Panc1 (cell line): ENCODE results near the gene DCAF15.

Experiments
- POLR2AphosphoS5 ChIP-seq: IDR thresholded peaks from 2 replicates; pipeline ENCODE4 v1.6.1; 2012; ENCODE audit warnings: mild to moderate bottlenecking, low read depth, low read length, moderate library complexity
- TCF7L2 ChIP-seq: IDR thresholded peaks from 2 replicates; pipeline ENCODE4 v1.6.1; 2011; ENCODE audit warnings: mild to moderate bottlenecking, low read depth, low read length, inconsistent platforms
- TF ChIP-seq, protein P1 (sequence below): fragments of 450-650 bp; IDR thresholded peaks from 2 replicates; pipeline ENCODE4 v1.5.1; 2017; ENCODE audit warnings: mild to moderate bottlenecking

DNA sequence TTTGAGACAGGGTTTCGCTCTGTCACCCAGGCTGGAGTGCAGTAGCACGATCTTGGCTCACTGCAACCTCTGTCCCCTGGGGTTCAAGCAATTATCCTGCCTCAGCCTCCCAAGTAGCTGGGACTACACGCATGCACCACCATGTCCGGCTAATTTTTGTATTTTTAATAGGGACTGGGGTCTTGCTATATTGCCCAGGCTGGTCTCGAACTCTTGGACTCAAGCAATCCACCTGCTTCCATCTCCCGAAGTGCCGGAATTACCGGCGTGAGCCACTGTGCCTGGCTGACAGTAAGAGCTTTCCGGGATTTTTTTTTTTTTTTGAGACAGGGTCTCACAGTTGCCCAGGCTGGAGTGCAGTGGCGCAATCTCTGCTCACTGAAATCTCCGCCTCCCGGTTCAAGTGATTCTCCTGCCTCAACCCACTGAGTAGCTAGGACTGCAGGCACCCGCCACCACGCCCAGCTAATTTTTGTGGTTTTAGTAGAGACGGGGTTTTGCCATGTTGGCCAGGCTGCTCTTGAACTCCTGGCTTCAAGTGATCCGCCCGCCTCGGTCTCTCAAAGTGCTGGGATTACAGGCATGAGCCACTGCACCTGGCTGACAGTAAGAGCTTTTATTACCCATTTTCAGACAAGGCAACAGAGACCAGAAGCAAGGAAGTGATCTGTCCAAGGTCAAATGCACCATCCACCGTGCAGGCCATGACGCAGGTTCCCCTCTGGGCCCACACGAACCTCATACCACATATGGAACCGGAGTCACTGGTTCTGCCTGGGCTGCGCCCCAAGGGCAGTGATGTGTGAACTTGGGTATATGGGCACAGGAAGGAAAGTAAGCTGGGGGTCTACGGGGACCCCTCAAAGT lies 32.8 kb downstream of the DCAF15 start:
- TF ChIP-seq, protein P1, sequence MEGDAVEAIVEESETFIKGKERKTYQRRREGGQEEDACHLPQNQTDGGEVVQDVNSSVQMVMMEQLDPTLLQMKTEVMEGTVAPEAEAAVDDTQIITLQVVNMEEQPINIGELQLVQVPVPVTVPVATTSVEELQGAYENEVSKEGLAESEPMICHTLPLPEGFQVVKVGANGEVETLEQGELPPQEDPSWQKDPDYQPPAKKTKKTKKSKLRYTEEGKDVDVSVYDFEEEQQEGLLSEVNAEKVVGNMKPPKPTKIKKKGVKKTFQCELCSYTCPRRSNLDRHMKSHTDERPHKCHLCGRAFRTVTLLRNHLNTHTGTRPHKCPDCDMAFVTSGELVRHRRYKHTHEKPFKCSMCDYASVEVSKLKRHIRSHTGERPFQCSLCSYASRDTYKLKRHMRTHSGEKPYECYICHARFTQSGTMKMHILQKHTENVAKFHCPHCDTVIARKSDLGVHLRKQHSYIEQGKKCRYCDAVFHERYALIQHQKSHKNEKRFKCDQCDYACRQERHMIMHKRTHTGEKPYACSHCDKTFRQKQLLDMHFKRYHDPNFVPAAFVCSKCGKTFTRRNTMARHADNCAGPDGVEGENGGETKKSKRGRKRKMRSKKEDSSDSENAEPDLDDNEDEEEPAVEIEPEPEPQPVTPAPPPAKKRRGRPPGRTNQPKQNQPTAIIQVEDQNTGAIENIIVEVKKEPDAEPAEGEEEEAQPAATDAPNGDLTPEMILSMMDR: no peak
- TF ChIP-seq TCF7L2 (no peak), POLR2AphosphoS5 (no peak)
